Sigmoid colon (tissue), 7 donors: ENCODE data around the gene ST3GAL2. TPM values are rescaled to one million over a fixed set of nuclear protein-coding genes. Genes with fewer than 3 reads are reported as not detected.

Experiments
- DNase-seq: peaks from one replicate; pipeline ENCODE4 v3.0.0-alpha.2; 2019
- H3K27ac ChIP-seq, 4 donors: fragments of 200-600 bp; sonication (generic); one replicate each; pipeline ENCODE4 v1.5.1; 2016 to 2019; ENCODE audit warnings: mild to moderate bottlenecking in 1 of 4
- H3K27me3 ChIP-seq, 3 donors: fragments of 200-600 bp; sonication (generic); one replicate each; pipeline ENCODE4 v1.5.1; 2019; ENCODE audit warnings: mild to moderate bottlenecking in 1 of 3
- H3K36me3 ChIP-seq, 4 donors: fragments of 200-600 bp; sonication (generic); one replicate each; pipeline ENCODE4 v1.5.1; 2016 to 2019
- H3K4me1 ChIP-seq, 4 donors: fragments of 200-600 bp; sonication (generic); one replicate each; pipeline ENCODE4 v1.5.1; 2017 to 2019
- H3K4me3 ChIP-seq, 4 donors: fragments of 200-600 bp; sonication (generic); one replicate each; pipeline ENCODE4 v1.5.1; 2017 to 2019; ENCODE audit warnings: mild to moderate bottlenecking in 2 of 4, moderate library complexity in 1 of 4
- H3K9me3 ChIP-seq, 4 donors: fragments of 200-600 bp in 3 of 4; sonication (generic) in 3 of 4; one replicate each; pipeline versions ENCODE4 v1.5.1 to v1.6.1; 2013 to 2019
- CTCF ChIP-seq, 4 experiments: fragments of 450-650 bp in 3 of 4; fragments of 200-600 bp in 1 of 4; IDR thresholded peaks; one replicate each; pipeline ENCODE4 v1.5.1; 2016 to 2019; ENCODE audit warnings: antibody characterized with exemption in 4 of 4, mild to moderate bottlenecking in 3 of 4, moderate library complexity in 2 of 4
- EP300 ChIP-seq, 4 donors: sonication (generic); formaldehyde crosslinking; IDR thresholded peaks; one replicate each; pipeline ENCODE4 v1.6.1; 2017; ENCODE audit warnings: antibody characterized with exemption in 4 of 4
- POLR2A ChIP-seq, 2 donors: fragments of 450-650 bp; IDR thresholded peaks; one replicate each; pipeline ENCODE4 v1.6.1; 2016; ENCODE audit warnings: antibody characterized with exemption in 2 of 2, mild to moderate bottlenecking in 2 of 2, moderate library complexity in 2 of 2
- POLR2AphosphoS5 ChIP-seq, 4 donors: sonication (generic); formaldehyde crosslinking; IDR thresholded peaks; one replicate each; pipeline ENCODE4 v1.6.1; 2017; ENCODE audit warnings: antibody characterized with exemption in 4 of 4
- WGBS, 2 donors: extraction: QIAGEN DNeasy Blood & Tissue Kit; methylation state at CpG; one replicate each; pipeline ENCODE4 v1.1.7; 2013; 5-methylcytosine and 5-hydroxymethylcytosine counted together
- intact Hi-C: fragments of 100-400 bp; cut with DNase I; formaldehyde crosslinking; loops from one replicate; pipeline ENCODE4 v1.15.1; 2023
- polyA plus RNA-seq, 3 donors: library from polyadenylated mRNA; stranded (reverse); fragments of 200-250 nt; gene quantifications; one replicate each; pipeline ENCODE4 v1.2.3, GENCODE V29; 2013
- total RNA-seq, 4 donors: library from RNA; depleted of rRNA; stranded (reverse); fragments of >200 nt; gene quantifications; one replicate each; pipeline ENCODE4 v1.1.0, GENCODE V29; 2016
- donor health status: healthy with polysubstance abuse.
- donor health status: Bipolar disorder and iron deficiency.
- donor health status: healthy.

ST3GAL2 gene
- total and polyA plus RNA-seq, 7 donors: 2.3 to 21.3 (median 14.0) TPM

GRCh38 chr16:70467608-70468007 is 28.7 kb upstream of the ST3GAL2 start:
- Histone ChIP-seq H3K4me1 (no peaks in the 10 kb centered on the region), H3K27me3 (no peaks in the 10 kb centered on the region), H3K4me3 (no peak overlapping the region), H3K27ac (no peak overlapping the region), H3K36me3 (peaks cover 11 to 56% (median 17%) of the 10 kb centered on the region in 4 donors), H3K9me3 (no peaks in the 10 kb centered on the region)
- intact Hi-C loops: no loop called here
- no peak for TF ChIP-seq CTCF (IDR thresholded peaks at IDR 0.05)
- no peak for TF ChIP-seq EP300 (IDR thresholded peaks at IDR 0.05)
- TF ChIP-seq POLR2AphosphoS5 (IDR thresholded peaks at IDR 0.05): no peak
- TF ChIP-seq POLR2A (IDR thresholded peaks at IDR 0.05): no peak
- DNase-seq: no peak
- WGBS, 2 donors: 94 to 95% methylated on average over 8 of the region's 8 CpGs

- no peak for TF ChIP-seq EP300 (IDR thresholded peaks at IDR 0.05)
- no peak for TF ChIP-seq POLR2A (IDR thresholded peaks at IDR 0.05)
- no peak for TF ChIP-seq CTCF (IDR thresholded peaks at IDR 0.05)
- TF ChIP-seq POLR2AphosphoS5 (IDR thresholded peaks at IDR 0.05): no peak
- no peak overlapping the region for H3K4me3 ChIP-seq
- no peak for DNase-seq
- H3K9me3 ChIP-seq: no peaks in the 10 kb centered on the region
- H3K27ac ChIP-seq: no peak overlapping the region
- no peaks in the 10 kb centered on the region for H3K4me1 ChIP-seq
- no peaks in the 10 kb centered on the region for H3K27me3 ChIP-seq
- WGBS, 2 donors: 79 to 91% methylated on average over 11 of the region's 11 CpGs
- intact Hi-C loops: no loop called here
- peaks cover 11 to 52% (median 17%) of the 10 kb centered on the region in 4 donors for H3K36me3 ChIP-seq
These were observed 28.2 kb upstream of the ST3GAL2 start for GRCh38 chr16:70467113-70467512.

- Histone ChIP-seq H3K4me1 (no peaks in the 10 kb centered on the region), H3K36me3 (peaks cover 11 to 50% (median 17%) of the 10 kb centered on the region in 4 donors), H3K4me3 (no peak overlapping the region), H3K27ac (no peak overlapping the region), H3K9me3 (no peaks in the 10 kb centered on the region), H3K27me3 (no peaks in the 10 kb centered on the region)
- DNase-seq: no peak
- 86 to 92% methylated on average over 7 of the region's 7 CpGs for WGBS, 2 donors
- intact Hi-C loops: no loop called here
- TF ChIP-seq POLR2AphosphoS5 (IDR thresholded peaks at IDR 0.05) (no peak), CTCF (IDR thresholded peaks at IDR 0.05) (no peak), EP300 (IDR thresholded peaks at IDR 0.05) (no peak), POLR2A (IDR thresholded peaks at IDR 0.05) (no peak)
These were observed 27.8 kb upstream of the ST3GAL2 start for GRCh38 chr16:70466805-70467076.

GRCh38 chr16:70465999-70466804 is 27.3 kb upstream of the ST3GAL2 start:
- no peak overlapping the region for H3K4me3 ChIP-seq
- WGBS, 2 donors: 91% methylated on average over 13 of the region's 13 CpGs
- H3K27ac ChIP-seq: no peak overlapping the region
- no peak for DNase-seq
- H3K36me3 ChIP-seq: peaks cover 11 to 46% (median 16%) of the 10 kb centered on the region in 4 donors
- no peak for TF ChIP-seq POLR2A (IDR thresholded peaks at IDR 0.05)
- TF ChIP-seq POLR2AphosphoS5 (IDR thresholded peaks at IDR 0.05): no peak
- TF ChIP-seq EP300 (IDR thresholded peaks at IDR 0.05): no peak
- no peak for TF ChIP-seq CTCF (IDR thresholded peaks at IDR 0.05)
- H3K4me1 ChIP-seq: no peaks in the 10 kb centered on the region
- no peaks in the 10 kb centered on the region for H3K27me3 ChIP-seq
- no peaks in the 10 kb centered on the region for H3K9me3 ChIP-seq
- intact Hi-C loops: no loop called here

GRCh38 chr16:70463235-70463634 is 24.3 kb upstream of the ST3GAL2 start:
- H3K36me3 ChIP-seq: peaks cover 5 to 45% (median 16%) of the 10 kb centered on the region in 4 donors

More at GRCh38 chr16:70463235-70463634, 24.3 kb upstream of the ST3GAL2 start:
- Histone ChIP-seq H3K4me1 (no peaks in the 10 kb centered on the region), H3K9me3 (no peaks in the 10 kb centered on the region), H3K4me3 (no peak overlapping the region), H3K27ac (no peak overlapping the region), H3K27me3 (no peaks in the 10 kb centered on the region)
- no peak for DNase-seq
- WGBS, 2 donors: 96 to 97% methylated on average over 2 of the region's 2 CpGs
- TF ChIP-seq POLR2AphosphoS5 (IDR thresholded peaks at IDR 0.05) (no peak), CTCF (IDR thresholded peaks at IDR 0.05) (no peak), EP300 (IDR thresholded peaks at IDR 0.05) (no peak), POLR2A (IDR thresholded peaks at IDR 0.05) (no peak)
- intact Hi-C loops: no loop called here
